GM12865 (cell line): Measurements from ENCODE around the gene ERCC4.

ENCODE experiments used
- DNase-seq: peaks from one replicate; pipeline ENCODE4 v3.0.0; 2010; ENCODE audit warnings: low read depth
- H3K4me3 ChIP-seq: 2 replicates; pipeline ENCODE4 v1.5.1; 2011; ENCODE audit warnings: mild to moderate bottlenecking, low read depth, low read length, control low read depth
- CTCF ChIP-seq: IDR thresholded peaks from 2 replicates; pipeline ENCODE4 v1.5.1; 2011; ENCODE audit warnings: low read length, control low read depth, low read depth, inconsistent platforms; ENCODE audit not compliant: insufficient read depth; ENCODE audit errors: missing control alignments

Gene ERCC4

GRCh38 chr16:13909872-13910303, 10.1 kb upstream of the ERCC4 start:
- DNase-seq = no peak
- H3K4me3 ChIP-seq = no peak overlapping the region
- TF ChIP-seq CTCF = no peak

- TF ChIP-seq CTCF = no peak
- DNase-seq = no peak
Measured at GRCh38 chr16:13911306-13911705, 8.6 kb upstream of the ERCC4 start.

GRCh38 chr16:13911871-13912270, 8.1 kb upstream of the ERCC4 start:
- H3K4me3 ChIP-seq = no peak overlapping the region
- no peak for DNase-seq
- TF ChIP-seq CTCF = no peak

More at GRCh38 chr16:13911306-13911705, 8.6 kb upstream of the ERCC4 start:
- H3K4me3 ChIP-seq = no peak overlapping the region

GRCh38 chr16:13912891-13913290, 7.1 kb upstream of the ERCC4 start:
- no peak overlapping the region for H3K4me3 ChIP-seq
- DNase-seq = no peak

GRCh38 chr16:13913374-13914292, 6.3 kb upstream of the ERCC4 start:
- TF ChIP-seq CTCF = no peak
- DNase-seq = no peak
- H3K4me3 ChIP-seq = no peak overlapping the region

More at GRCh38 chr16:13912891-13913290, 7.1 kb upstream of the ERCC4 start:
- no peak for TF ChIP-seq CTCF

GRCh38 chr16:13915033-13915635, 4.8 kb upstream of the ERCC4 start:
- H3K4me3 ChIP-seq = no peak overlapping the region
- no peak for TF ChIP-seq CTCF
- no peak for DNase-seq
